GM12891 (cell line): ENCODE measurements around the gene SFXN2.

ENCODE experiments used
- POLR2A ChIP-seq: IDR thresholded peaks from 2 replicates; pipeline ENCODE4 v1.6.1; 2011; ENCODE audit warnings: low read depth, low read length, control low read depth
- POLR2AphosphoS5 ChIP-seq: IDR thresholded peaks from 2 replicates; pipeline ENCODE4 v1.6.1; 2011; ENCODE audit warnings: low read depth, low read length, control low read depth

DNA sequence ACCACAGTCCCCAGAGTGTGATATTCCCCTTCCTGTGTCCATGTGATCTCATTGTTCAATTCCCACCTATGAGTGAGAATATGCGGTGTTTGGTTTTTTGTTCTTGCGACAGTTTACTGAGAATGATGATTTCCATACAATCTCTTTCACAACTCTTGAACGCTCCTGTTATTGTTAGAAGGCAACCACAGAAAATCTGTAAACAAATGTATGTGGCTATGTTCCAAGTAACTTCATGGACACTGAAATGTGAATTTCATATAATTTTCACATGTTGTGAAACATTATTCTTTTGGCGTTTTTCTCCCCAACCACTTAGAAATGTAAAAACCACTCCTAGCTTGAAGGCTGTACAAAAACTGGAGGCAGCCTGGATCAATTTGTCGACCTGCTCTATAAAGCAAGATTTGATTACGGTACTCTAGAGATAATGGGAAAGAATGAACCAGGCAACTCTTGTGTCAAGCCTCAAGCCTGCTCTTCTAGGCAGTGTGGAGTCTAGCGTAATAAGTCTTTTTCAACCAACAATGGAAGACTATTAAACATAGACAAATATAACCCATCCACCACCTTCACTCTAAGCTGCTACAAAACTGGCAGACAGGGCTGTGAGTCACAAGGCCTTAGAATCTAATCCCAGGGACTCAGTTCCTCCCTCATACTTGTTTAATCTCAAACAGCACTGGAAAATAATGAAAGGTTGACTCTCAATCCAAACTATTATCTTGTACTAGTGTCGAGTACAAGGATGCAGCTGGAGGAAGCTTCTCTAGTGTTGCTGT, 23.0 kb upstream of the SFXN2 start:
- TF ChIP-seq POLR2AphosphoS5: no peak
- no peak for TF ChIP-seq POLR2A
